GM19463 (cell line): ENCODE measurements around the gene DBF4.
"Not testable (repeated sequence)": the region's sequence is repeated elsewhere in the genome, so short reads cannot be mapped to it uniquely, and the experiment has no call there.

Experiments used
- ATAC-seq: cut with Tn5 transposase; IDR thresholded peaks from one replicate; pipeline ENCODE4 v1.9.1; 2021; ENCODE audit warnings: mild to moderate bottlenecking, moderate library complexity; ENCODE audit not compliant: unreplicated experiment

DBF4 gene

DNA sequence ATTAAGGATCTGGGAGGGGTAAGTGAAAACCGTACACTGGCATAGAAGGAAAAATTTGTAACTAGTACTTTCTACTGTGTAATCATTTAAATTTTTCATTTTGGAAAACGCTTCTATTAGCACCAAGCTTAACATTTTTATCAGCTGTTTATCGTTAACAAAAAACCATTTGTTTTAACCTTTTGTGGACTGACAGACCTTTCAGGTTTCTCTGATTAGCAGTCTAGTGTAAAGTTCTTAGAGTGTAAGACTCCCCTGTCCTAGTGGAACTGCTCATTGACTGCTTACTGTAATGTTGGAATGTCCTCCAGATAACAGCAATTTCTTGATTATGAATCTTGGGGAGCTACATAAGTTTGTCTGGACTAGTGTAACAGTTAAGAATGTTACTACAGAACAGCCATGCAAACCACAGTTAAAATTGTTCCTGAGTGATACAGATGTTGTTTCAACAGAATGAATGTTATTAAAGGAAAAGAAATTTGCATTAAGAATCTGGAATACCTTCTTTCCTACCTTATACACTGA, 2.0 kb downstream of the DBF4 start:
- ATAC-seq: no peak

DNA sequence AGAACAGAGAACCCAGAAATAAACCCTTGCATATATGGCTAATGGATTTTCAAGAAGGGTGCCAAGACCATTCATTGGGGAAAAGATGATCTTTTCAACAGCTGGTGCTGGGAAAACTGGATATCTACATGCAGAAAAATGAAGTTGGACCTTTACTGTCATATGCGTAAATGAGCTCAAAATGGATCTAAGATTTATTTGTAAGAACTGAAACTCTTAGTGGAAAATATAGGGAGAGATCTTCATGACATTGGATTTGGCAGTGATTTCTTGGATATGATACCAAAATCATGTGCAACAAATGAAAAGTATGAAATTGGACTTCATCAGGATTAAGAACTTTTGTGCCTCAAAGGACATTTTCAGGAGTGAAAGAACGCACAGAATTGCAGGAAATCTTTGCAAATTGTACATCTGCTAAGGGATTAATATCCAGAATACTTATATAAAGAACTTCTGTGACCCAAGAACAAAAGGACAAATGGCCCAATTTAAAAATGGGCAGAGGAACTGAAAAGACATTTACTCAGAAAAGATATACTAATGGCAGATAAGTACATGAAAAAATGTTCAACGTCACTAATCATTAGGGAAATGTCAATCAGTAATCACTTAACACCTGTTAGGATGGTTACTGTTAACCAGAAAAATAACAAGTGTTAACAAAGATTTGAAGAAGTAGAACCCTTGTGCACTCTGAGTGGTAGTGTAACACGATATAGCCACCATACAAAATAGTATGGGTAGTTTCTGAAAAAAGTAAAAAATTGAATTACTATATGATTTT, 6.1 kb downstream of the DBF4 start:
- no peak for ATAC-seq

DNA sequence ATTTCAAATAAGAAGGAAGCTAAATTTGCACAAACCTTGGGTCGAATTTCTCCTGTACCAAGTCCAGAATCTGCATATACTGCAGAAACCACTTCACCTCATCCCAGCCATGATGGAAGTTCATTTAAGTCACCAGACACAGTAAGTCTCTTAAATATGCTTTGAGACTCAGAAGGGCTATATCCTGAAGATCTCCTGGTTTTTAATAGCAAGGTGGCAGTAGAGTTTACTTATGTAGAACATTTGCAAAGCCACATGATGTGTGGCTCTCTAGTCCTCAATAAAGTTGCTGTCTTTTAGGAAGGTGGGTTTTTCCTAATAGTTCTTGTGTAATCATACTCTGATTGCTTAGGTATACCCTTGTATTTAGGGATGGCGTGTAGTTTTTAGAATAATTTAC, 8.7 kb downstream of the DBF4 start:
- ATAC-seq: no peak

DNA sequence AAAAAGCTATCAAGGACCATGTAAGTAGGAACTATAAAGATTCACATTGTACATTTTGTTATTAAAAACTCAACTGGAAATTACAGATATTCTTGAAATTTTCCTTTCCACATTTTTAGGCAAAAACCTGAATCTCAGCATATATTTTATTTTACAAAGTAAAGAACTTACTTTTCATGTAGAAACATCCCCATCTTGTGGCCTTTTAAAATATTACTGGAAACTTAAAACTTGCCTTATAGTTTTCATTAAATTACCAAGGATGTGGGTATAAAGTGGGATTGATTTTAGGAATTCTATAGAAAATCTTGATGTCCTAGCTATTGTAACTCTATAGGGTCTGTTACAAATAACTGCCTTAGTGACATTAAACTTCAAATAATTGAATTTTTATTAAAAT, 10.6 kb downstream of the DBF4 start:
- ATAC-seq: no peak

DNA sequence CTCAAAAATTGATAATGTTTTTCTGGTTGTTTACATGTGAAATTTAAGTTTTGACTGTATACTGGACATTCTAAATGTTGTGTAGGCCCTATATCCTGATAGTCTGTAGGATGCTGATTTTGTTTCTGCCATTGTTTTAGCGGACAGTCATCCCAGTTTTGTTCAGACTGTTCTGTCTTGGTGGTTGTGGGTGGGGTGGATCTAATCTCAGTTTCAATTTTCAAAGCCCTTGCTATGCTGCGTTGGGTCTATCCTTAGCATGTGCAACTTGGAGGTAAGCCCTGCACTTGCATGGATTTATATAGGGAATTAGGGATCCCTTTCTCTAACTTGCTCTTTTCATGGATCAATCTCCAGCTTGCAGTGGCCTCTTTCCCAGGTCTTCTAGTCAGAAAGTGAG, 19.1 kb downstream of the DBF4 start:
- no peak for ATAC-seq

DNA sequence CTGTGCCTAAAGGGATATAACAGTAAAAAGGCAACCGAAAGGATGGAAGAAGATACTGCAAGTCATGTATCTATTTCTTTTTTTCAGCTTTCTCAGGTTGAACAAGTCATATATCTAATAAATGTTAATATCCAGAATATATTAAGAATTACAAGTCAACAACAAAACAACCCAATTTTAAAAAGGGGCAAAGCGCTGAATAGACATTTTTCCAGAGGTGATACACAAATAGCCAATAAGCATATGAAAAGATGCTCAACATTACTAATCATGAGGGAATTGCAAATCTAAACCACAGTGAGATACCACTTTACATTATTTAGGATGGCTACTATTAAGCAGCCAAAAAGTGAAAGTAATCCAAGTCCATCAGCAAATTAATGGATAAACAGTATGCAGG, 23.0 kb downstream of the DBF4 start:
- ATAC-seq: no peak

DNA sequence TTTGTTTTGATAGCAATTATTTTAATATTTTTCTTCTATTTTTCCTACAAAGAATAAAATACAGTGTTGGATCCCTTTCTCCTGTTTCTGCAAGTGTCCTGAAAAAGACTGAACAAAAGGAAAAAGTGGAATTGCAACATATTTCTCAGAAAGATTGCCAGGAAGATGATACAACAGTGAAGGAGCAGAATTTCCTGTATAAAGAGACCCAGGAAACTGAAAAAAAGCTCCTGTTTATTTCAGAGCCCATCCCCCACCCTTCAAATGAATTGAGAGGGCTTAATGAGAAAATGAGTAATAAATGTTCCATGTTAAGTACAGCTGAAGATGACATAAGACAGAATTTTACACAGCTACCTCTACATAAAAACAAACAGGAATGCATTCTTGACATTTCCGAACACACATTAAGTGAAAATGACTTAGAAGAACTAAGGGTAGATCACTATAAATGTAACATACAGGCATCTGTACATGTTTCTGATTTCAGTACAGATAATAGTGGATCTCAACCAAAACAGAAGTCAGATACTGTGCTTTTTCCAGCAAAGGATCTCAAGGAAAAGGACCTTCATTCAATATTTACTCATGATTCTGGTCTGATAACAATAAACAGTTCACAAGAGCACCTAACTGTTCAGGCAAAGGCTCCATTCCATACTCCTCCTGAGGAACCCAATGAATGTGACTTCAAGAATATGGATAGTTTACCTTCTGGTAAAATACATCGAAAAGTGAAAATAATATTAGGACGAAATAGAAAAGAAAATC, 31.0 kb downstream of the DBF4 start:
- ATAC-seq: not testable (repeated sequence)

DNA sequence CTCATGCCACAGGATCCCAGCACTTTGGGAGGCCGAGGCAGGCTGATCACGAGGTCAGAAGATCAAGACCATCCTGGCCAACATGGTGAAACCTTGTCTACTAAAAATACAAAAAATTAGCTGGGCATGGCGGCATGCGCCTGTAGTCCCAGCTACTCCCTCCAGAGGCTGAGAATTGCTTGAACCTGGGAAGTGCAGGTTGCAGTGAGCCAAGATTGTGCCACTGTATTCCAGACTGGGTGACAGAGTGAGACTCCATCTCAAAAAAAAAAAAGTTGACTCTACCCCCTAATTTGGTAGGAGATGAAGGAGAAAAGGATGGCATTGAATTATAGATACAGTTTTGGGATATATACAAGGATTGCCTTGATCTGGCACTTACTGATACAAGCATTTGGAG, 32.5 kb downstream of the DBF4 start:
- ATAC-seq: not testable (repeated sequence)

DNA sequence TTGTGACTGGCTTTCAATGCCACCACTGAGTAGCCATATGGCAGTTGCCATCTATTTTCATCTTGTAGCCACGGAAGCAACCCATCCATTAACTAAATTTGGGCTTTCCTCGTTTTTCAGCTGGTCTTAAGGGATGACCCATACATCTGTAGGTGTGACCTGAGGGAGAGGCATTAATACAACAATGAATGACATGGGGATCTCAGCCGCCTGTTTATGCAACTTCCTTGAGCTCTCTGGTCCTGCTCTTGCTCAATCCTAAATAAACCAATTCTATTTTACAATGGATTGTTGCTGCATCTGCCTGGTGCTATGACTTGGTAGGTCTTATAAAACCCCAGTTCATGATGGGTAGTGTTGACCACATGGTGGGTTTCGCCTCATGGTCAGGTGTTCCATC, 35.8 kb downstream of the DBF4 start:
- no peak for ATAC-seq

DNA sequence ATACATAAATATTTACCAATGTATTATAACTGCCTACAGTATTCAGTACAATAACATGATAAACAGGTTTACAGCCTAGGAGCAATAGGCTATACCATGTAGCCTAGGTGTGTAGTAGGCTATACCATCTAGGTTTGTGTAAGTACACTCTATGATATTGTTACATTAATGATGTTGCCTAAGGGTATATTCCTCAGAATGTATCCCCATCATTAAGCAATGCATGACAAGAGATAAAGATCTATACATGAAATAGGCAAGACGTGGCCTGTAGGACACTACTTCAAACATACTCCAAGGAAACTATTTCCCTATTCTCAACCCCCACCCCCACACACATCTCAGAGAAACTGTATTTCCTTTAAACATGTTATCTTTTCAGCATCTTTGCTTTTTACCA, 42.4 kb downstream of the DBF4 start:
- no peak for ATAC-seq

DNA sequence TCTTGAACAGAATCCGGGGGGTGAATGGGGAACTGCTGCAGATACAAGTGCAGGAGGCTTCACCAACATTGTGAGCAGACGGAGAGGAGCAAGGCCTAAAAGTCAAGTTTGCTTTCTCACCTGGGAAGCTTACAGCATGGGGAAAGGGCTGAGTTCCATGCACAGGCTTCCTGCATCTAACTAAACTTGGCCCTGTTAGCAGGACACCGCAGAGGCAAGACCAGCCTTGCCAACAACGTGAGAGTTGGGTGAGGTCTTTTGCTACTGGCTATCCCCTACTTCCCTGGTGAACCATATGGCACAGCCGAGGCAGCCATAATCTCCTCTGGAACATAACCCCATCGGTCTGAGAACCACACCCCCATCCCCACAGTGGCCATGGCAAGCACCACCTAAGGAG, 43.6 kb downstream of the DBF4 start:
- ATAC-seq: no peak

DNA sequence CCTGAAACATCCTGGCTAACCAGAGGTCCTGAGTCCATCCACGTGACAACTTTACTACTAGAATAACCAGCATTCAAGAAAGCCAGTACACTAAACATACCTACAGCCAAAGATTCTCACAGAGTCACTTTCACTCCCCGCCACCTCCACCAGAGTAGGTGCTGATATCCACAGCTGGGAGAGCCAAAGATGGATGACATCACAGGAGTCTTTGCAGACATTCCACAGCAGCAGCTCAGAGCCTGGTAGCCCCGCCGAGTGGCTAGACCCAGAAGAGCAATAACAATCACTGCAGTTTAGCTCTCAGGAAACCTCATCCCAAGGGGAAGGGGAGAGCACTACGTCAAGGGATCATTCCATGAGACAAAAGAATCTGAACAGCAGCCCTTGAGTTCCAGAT, 44.3 kb downstream of the DBF4 start:
- ATAC-seq: no peak

DNA sequence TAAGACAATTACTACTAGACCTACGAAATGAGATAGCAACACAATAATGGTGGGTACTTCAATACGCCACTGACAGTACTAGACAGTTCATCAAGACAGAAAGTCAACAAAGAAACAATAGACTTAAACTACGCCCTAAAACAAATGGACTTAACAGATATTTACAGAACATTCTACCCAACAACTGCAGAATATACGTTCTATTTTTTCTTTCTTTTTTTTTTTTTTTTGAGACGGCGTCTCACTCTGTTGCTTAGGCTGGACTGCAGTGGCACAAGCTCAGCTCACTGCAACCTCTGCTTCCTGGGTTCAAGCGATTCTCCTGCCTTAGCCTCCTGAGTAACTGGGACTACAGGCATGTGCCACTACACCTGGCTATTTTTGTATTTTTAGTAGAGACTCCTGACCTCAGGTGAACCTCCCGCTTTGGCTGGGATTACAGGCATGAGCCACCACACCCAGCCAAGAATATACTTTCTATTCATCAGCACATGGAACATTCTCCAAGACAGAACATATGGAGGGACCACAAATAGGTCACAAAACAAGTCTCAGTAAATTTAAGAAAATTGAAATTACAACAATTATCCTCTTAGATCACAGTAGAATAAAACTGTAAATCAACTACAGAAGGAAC, 46.6 kb downstream of the DBF4 start:
- not testable (repeated sequence) for ATAC-seq

DNA sequence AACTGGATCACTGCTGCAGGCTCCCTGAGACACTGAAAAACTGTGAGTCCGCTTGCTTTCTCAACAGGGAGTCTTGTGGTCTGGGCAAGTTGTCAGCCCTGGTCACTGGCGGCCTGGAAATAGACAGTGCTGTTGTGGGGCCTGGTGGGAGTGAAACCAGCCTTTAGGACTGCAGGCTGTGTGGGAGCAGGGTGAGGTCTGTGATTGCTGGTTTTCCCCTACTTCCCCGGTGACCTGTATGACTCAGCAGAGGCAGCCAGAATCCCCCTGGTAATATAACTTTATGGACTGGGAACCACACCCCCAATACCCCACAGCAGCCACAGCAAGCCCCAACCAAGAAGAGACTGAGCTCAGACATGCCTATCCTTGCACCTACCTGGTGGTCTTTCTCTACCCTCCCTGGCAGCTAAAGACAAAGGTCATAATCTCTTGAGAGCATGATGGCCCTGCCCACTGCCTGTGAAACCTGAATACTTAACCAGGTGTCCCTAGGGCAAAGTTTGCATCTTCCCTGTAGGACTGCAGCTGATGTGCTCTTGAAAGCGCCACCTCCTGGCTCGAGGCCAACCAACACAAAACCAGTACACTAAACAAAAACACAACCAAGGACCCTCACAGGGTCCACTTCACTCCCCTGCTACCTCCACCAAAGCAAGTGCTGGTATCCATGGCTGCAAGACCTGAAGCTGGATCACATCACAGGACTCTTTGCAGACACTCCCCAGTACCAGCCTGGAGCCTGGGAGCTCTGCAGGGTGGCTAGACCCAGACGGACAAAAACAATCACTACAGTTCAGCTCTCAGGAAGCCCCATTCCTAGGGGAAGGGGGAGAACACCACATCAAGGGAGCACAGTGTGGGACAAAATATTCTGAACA, 50.5 kb downstream of the DBF4 start:
- ATAC-seq: peak; percentile 94

DNA sequence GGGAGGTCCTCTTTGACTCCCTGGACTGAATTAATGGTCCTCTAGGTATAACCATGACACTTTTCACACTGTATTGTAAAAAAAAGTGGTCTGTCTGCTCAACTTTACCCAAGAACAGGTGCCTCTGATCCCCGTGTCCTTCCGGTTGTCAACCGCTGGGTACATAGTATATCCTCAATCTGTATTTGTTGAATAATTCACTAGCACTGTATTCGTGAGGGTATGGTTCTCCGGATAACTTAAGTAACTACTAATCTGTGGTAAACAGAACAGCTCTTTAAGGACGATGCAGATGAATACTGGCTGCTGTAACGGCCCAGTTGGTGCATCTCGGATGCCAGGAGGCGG, 57.3 kb downstream of the DBF4 start:
- peak; percentile 15 for ATAC-seq

DNA sequence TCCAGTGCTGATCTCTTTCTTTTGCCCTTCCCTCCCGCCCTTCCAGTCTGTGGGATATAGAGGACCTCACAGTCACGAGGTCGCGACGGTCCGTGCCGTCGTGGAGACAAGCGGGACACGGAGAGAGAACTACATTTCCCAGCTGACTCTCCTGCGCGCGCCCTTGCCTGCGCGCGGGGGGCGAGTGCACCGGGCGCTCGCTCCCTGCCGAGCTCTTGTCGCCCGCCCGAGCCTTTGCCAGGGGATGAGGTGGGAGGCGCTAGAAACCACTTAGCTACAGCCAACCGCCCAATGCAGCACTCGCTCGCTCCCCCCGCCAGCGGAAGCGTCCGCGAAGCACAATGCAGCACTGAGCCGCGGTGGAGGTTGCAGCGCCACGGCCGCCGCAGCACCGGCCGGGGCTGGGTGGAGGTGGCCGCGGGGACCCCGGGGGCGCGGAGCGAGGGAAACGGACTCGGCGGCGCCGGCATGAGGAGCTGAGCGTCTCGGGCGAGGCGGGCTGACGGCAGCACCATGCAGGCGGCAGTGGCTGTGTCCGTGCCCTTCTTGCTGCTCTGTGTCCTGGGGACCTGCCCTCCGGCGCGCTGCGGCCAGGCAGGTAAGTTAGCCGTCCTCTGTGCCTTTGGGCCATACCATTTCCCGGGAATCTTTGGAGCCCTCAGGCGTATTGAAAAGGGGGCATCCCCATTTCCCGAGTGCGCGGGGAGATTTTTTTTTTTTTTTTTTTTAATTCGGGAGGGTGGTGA, 57.8 kb downstream of the DBF4 start, which contains the start of gene ADAM22:
TSS of gene ADAM22 (plus strand) at position 299 of the 746 bp plus-strand sequence. CDS start at position 514, 215 bp downstream.
- peak; percentile 92 for ATAC-seq

DNA sequence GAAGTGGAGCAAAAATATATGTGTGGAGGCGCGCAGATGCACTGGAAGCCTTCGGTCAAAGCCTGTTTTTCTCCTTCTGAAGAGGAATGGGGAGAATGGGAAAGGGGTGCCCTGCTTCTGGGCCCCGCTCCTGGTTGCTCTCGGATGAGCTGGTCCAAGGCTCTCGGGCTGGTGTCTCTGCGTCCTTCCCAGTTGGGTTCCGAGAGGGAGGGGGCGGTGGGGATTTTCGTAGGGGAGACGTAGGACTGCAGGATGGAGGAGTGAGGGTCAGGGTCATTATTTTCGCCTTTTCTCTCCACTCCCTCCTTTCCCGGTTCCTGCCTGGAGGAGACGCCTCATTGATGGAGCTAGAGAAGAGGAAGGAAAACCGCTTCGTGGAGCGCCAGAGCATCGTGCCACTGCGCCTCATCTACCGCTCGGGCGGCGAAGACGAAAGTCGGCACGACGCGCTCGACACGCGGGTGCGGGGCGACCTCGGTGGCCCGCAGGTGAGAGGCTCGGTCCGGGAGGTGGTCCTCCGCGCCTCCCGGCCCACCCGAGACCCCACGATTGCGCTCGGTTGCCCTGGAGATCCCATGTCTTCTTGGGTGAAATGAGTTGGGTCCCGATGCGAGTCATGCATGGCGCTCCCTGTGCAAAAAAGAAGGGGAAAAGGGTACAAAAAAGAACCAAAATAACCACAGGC, 58.5 kb downstream of the DBF4 start:
- no peak for ATAC-seq

DNA sequence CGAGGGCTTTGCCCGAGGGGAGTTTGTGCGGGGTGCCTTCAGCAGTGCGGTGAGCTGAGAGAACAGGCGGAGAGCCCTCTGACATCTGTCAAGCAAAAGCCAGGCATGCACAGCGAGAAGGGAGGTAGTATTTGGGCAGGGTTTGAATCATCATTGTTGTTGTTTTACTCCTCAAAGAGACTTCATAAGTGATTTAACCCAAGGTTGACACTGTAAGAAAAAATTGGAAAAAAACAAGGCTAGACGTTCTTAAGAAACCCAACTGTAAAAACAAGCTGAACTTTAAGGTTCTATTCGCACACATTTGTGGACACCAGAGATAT, 59.1 kb downstream of the DBF4 start:
- no peak for ATAC-seq

DNA sequence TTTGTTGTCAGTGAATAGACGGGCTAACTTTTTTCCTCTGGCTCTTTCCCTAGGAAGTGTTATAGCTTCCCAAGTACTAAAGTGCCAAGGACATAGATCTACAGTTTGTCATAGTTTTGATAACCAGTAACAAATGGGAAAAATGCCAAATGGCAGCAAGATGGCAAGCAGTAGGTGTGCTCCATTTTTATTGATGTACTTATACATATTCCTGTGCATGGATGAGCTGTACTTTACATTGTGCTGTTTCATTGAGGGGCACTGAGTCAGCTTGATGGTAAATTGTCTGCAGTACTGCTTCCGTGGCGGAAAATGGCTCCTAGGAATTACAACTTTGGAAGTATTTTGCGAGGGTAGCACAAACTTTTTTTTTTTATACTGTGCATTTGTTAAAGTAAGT, 64.8 kb downstream of the DBF4 start:
- no peak for ATAC-seq

DNA sequence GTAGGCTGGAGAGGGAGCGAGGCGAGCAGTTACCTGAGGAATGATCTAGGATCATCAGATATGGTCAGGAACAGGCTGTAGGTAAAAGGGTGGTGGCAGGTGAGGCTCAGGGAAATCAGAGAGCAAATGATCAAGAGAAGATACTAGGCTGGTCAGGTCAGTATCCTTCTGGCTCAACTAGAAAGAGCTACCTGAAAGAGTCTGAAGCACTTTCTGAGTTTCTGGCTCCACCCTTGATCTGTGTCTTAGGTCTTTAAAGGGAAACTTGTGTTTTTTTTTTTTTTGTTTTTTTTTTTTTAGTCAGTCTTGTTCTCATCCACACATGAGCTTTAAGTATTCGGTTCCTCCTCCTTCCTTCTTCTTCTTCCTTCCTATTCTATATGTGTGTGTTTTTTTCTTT, 68.3 kb downstream of the DBF4 start:
- no peak for ATAC-seq
